GM11168 (cell line): ENCODE results near the gene ZNF804B.

Experiments
- in situ Hi-C: fragments of 300-500 bp; cut with MboI; formaldehyde crosslinking; loops from one replicate; pipeline ENCODE4 v1.12.0; 2022; ENCODE audit warnings: low sequenced_read_pairs; ENCODE audit not compliant: unreplicated experiment

ZNF804B gene

DNA sequence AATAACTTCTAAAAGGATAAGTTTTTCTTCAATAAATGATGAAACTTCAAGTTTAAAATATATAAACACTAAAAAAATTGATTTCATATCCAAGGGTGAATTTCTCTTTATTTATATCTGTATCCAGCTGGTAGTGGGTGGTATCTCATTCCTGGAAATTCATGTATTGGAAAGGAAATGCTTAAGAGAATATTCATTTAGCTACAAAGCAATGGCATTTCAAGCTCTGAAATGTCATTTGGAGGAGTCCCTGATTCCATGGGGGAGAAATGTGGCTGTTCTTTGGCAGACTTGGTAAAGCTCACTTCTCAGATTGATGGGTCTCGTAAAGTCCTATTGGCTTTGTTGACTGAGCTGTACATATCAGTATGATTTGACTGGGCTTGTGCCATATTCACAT is 192.3 kb downstream of the ZNF804B start:
- in situ Hi-C loops, result no loop called here

DNA sequence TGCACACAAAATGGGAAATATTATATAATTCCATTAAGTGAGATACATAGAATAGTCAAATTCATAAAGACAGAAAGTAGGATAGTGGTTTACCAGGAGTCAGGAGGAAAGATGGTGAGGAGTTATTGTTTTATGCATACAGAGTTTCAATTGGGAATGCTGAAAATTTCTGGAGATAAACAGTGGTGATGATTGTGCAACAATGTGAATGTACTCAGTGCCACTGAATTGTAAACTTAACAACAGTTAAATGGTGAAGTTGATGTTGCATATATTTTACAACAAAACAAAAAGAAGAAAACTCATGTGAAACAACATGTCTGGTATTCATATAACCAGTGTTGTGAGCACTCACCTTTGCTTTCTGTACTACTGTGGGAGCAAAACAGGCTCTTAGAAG is 204.9 kb downstream of the ZNF804B start:
- in situ Hi-C loops, result no loop called here

DNA sequence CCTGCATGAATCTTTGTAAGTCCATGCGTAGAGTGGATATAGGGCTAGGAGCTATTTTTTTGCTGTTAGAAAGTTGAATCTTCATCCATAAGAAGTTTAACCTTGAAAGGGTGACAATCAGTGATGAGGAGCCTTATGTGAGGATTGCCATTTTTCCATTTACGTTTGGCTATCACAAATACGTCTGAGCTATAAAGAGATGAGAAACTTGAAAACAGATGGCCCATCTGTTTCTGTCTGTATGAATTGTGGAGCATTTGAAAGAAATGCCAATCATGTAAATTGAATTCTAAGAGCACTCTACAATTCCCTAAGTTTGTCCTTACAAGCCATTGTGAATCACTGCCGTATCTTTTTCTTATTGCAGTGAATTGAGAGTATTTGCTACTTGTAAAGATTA is 205.9 kb downstream of the ZNF804B start:
- in situ Hi-C loops, result no loop called here

DNA sequence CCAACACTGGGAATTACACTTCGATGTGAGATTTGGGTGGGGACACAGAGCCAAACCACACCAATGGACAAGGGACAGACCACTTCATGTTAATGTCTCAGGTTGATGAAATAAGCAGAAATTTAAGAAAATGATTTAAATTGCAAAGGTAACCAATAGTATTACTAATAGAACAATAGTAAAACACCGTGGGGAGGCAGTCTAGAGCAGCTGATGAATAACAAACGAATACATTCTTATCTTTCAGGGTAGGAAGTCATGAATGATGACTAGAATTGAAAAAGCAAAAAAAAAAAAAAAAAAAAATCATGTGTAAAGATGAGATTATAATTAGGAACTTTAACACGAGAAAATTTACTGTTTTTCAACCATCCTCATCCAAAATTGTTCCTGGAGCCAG is 207.9 kb downstream of the ZNF804B start:
- in situ Hi-C loops, result no loop called here

DNA sequence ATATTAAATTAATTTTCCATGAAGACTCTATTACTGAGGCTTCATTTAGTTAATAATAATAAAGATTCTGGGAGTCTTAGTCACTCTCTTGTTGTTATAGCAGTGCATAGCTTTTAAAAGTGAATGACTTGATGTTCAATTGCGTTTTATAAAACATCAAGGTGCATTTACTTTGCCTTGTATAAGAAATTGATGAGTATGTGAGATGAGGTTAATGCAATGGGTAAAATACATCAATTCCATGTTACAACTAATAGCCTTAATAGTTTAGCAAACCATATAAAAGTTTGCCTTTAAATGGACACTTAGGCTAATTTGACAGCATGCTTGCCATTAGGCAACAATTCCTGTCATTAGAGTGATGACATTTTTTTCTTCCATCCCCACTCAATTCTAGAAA is 209.7 kb downstream of the ZNF804B start:
- in situ Hi-C loops, result no loop called here

DNA sequence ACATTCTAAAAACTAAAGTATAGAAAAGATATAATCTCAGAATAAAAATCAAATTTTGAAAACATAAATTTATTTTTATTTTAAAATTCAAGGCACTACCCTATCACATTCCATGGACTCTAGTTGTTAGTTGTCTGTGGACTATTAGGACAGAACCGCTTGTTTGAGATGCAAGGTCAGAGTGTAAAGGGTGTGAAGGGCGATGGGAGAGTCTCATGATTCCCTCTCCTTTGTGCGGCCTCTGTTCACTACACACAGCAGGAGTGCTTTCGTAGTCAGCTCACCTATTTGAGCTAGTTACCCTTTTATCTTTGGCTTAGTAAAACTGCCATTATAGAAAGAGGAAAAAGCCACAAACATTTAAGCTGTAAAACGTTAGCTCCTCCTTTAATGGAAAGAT is 225.8 kb downstream of the ZNF804B start:
- in situ Hi-C loops, result no loop called here

DNA sequence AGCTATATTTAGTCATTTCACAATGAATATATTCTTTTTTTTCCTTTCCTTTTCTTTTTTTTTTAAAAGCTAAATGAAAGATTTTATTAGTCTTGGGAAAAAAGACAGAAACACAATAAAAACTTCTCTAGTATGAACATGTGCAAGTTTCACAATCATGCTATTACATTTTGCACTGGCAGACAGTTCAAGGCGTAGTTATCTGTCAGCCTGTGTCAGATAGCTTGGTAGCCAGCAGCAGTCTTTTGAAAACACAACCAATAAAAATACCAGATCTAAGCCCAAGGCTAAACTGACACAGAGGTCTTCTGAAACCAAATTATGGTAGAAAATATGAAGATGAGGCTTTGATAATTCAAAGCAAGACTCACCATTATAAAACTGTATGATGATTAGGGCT is 241.8 kb downstream of the ZNF804B start:
- in situ Hi-C loops, result no loop called here

DNA sequence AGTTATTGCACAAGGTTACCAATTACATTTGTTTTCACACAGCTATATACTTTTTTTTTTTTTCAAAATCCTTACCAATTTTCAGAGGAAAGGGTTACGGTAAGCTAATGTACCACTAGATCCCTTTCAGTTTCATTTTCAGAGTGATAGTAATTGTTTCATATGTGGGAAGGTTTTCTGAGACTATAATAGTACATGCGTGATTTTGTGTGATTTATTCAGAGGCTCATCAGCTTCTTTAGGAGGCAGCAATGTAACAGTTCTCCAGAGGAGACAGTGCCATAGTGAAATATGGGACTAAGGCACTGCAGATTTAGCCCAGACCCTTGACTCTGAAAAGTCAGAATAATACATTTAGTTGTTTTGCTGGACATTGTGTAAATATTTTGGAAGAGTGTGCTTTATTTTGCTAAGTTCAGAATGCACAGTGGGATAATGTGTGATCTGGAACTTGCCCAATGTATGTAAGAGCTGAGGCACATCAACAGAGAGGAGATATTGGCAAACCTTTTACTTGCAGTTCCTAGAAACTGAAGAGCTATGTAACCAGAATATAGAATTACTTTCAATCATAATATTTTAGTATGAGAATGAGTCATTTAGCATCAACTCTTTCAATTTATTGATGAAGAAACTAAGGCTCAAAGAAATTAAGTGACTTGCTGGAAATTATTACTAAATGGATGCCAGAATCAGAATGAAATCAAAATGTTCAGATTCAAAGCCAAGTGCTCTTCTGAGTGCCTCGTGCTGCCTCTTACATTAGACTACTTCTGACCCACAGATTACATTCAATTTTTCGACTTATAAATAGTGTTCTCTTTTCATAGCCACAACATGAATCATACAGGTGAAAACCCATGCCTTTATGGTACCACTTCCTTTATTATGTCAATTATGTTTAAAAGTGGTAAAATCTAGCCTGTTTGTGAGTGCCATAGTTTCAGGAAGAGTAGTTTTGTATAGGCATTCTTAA is 243.8 kb downstream of the ZNF804B start:
- in situ Hi-C loops, result no loop called here

DNA sequence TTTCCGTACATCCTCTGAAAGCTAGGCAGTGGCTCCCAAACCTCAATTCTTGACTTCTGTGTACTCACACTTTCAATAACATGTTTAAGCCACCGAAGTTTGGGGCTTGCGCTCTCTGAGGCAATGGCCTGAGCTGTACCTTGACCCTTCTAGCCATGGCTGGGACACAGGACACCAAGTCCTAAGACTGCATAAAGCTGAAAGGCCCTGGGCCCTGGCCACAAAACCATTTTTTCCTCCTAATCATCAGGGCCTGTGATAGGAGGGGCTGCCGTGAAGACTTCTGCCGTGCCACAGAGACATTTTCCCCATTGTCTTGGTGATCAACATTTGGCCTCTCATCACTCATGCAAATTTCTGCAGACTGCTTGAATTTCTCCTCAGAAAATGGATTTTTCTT is 252.5 kb downstream of the ZNF804B start:
- in situ Hi-C loops, result no loop called here

DNA sequence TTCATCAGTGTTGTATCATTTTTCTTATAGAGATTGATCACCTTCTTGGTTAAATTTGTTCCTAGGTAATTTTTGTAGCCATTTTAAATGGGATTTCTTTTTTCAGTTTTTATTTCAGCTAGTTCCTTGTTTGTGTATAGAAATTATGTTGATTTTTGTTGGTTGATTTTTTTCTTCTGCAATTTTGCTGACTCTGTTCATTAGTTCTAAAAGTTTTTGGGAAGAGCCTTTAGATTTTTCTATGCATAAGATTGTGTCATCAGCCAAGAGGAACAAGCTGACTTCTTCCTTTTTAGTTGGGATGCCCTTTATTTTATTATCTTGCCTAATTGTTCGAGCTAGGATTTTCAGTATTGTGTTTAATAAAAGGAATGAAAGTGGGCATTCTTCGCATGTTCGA is 258.2 kb downstream of the ZNF804B start:
- in situ Hi-C loops, result no loop called here

DNA sequence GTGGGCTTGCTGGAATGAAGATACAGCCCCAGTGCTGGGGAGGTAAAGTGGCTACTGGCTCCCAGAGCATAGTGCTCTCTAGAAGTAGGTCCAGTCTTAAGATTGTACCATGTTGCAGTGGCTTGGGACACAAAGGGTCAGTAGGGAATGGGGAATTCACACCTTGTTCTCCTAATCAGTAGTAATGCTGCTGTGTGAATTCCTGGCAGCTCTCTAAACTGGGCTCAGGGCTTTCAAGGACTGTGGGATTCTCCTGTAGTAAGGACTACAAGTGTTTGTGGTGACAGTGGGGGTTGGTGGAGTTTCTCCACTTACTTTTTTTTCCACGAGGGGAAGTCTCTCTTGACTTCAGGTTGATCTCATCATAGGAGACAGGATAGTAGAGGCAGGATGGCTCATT is 262.2 kb downstream of the ZNF804B start:
- in situ Hi-C loops, result no loop called here

DNA sequence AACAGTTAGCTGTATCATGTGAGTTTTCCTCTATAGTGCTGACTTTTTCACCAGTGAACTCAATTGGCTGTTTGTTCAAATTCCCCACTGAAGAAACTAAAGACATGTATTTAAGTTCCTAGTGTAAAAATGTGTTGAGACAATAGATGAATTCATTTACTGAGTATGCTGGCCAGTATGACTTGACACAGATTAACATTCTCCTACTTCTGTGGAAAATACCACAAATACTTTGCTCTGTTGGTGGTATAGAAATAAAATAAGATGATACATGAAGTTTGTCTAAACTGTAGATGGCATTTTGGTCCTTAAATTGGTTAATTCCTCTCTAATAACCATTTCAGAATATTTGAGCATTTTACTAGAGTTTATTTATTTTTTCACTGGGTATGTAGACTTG is 263.7 kb downstream of the ZNF804B start:
- in situ Hi-C loops, result no loop called here

DNA sequence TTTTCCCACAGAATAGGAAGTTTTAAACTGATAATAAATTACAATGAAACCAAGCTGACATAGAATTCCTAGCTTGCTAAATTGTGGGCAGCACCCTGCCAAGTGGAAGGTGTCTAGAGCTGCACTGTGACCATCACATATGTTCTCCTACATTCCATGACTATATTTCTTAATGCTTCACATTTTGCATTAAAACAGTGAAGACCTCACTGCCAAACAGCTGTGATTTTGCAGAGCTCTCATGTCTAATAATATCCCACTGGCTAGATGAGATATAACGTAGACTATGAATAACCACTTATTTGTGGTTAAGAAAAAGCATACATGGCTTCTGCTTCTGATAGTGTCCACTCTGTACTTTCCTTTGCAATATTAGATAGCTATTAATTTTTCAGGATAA is 264.4 kb downstream of the ZNF804B start:
- in situ Hi-C loops, result no loop called here

DNA sequence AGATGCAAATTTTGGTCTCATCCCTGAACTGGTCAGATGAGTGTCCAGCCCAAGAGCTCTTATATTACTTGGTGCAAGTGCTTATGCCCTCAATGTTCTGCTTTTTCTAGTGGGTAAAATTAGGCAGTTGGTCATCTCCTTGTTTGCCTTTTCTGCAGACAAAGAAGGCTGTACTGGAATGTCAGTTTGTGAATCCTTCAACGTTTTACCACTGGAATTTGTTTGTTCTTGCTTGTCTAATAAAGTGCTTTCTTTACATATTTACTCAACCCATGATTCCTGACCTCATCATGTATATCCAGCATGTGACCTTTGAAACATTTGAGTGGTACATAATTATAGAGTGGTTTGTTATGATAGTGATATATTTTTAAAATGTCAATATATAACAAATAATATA is 268.3 kb downstream of the ZNF804B start:
- in situ Hi-C loops, result no loop called here

DNA sequence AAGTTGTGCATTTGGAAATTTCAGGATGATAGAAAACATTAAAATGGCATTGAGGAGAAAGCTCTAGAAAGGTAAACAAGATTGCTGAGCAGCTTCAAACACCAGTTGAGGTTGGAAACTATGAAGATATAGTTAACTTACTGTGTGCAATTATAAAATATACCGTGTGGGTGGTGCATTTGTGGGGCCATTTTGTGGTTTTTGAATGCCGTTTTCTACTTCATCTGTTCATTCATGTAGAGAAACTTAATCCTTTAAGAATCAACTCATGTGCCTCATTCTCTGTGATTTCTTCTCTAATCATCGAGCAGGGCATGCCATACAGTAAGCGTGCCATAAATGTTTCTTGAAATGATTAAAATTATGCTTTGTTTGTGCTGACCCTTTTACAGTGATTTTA is 268.8 kb downstream of the ZNF804B start:
- in situ Hi-C loops, result no loop called here

DNA sequence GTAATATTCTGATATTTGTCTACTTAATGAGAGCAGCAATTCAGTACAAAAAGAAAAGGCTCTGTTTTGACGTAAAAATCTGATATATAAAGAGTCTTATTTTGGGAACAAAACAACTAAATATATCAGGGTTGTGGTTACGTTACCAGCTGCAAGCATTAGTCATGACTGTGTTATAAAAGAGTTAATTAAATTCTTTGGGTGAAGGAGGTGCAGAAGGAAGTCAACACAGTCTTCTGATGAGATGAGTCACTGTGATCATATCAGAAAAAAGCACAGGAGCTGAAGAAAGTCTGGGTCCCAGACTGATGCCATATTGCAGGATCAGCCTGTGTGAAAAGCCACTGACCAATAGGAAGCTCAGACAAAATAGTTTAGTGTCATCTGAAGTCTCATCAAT is 270.4 kb downstream of the ZNF804B start:
- in situ Hi-C loops, result no loop called here

DNA sequence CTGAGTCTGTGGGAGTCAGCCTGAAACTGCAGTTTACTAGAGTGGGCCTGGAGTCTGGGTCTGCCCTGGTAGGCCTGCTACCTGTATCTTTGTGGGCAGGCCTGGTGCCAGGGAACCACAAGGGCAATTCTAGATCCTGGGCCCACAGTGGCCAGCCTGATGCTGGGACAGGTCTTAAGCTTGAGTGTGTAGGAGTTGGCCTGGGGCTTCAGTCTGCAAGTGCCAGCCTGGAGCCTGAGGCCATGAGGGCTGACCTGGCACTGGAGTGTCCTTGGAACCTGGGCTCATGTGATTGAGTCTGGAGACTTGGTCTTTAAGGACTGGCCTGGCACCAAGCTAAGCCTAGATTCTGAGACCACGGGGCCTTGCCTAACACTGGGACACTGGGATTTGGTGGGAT is 281.7 kb downstream of the ZNF804B start:
- in situ Hi-C loops, result no loop called here

DNA sequence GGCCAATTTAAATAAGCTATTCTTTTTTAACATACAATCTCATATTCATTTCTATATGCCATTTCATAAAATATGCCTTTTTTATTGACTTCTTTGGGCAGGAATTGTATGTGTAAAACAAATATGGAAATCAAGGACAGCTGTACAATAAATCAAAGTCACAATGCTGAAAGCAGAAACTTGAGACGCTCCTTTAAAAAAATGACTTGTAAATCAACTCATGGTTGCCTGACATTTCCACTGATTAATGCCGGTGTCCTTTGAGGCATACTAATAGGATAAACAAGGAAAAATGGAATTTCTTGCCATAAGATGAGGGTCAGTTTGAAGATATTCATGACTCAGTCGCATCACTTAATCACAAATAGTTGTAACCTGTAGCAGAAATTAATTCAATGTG is 283.4 kb downstream of the ZNF804B start:
- in situ Hi-C loops, result no loop called here

DNA sequence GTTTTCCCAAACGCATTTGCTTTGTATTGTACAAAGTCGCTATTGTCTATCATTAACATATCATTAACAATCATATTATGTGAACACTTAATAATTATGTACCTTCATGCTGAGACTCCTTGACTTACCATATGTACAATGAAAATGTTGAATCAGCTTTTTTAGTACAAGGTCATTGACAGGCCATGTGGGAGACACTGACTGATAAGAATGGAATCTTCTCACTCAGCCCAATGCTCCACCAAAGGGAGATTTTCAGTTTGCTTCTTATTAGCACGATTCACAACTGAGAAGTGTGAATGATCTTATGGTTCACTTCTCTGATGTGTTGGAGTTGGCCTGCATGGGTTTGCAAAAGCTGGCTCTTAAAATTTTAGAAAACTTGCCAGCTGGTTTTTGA is 289.5 kb downstream of the ZNF804B start:
- in situ Hi-C loops, result no loop called here

DNA sequence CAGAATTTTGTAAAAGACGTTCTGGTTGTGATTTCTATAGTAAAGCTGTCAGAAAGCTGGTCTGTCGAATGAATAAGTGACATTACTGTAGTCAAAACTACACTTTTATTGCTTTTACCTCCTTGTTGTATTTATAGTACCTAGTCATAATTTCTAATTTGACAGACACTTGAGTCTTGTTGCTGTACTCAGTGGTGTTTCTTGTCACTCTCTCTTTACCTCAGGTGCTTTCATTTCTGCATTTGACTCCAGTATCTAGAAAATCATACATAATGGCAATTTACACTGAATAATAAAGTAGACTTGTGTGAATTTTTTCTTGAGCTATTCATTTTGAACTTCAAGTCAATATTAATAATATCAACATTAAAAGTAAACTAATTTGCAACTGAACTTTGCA is 293.6 kb downstream of the ZNF804B start:
- in situ Hi-C loops, result no loop called here

DNA sequence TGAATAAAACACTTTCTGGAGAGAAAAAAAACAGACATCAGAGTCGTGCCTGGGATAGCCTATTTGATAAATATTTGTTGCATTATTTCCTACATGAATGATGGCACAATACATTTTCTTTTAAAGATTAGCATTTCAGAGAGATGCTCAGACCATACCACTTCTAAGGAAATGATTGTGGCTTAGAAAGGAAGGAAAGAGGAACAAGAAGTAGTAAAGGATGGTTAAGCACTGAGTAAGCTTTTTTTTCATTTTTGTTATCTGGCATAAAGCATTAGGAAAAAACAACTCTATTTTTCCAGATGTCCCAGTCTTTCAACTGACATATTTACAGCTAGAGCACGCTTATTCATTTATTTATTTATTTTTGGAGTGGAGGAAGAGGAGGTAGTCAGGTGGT is 294.9 kb downstream of the ZNF804B start:
- in situ Hi-C loops, result no loop called here

DNA sequence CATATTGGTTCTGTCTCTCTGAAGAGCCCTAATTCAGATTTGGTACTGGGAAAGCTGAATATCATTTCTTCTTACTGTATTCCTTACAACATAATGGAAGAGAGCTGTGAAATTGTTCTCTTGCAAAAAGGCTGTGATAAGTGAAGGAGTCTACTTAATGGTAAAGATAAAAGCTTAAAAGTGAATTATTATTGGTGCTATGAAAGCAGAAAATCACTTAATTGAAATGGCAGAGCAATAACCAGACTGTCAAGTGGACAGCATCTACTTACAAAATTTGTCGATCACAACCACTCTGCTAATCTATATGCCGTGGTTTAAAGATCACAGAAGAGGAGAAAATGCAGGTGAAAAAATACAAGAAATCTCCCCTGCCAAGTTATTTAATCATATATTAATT is 300.7 kb downstream of the ZNF804B start:
- in situ Hi-C loops, result no loop called here
